ENCODE measurements around the gene PRCC. TPM values are rescaled to one million over a fixed set of nuclear protein-coding genes. Genes with fewer than 3 reads are reported as not detected.

PRCC gene
- total RNA-seq, 1 donor, result 28.3 TPM

- no peak for TF ChIP-seq CTCF (IDR thresholded peaks at IDR 0.05; ENCODE audit: insufficient read depth, low read length)
- H3K4me3 ChIP-seq (ENCODE audit: low read depth, low read length), result peak overlapping the region; percentile 87
- no peak for DNase-seq (ENCODE audit: low read depth)
Observed at GRCh38 chr1:156765666-156766065, 1.7 kb upstream of the PRCC start.

GRCh38 chr1:156766298-156767100, 836 bp upstream of the PRCC start:
- H3K4me3 ChIP-seq (ENCODE audit: low read depth, low read length), result peak overlapping the region; percentile 87
- no peak for TF ChIP-seq CTCF (IDR thresholded peaks at IDR 0.05; ENCODE audit: insufficient read depth, low read length)
- no peak for DNase-seq (ENCODE audit: low read depth)

GRCh38 chr1:156767879-156768604, 707 bp downstream of the PRCC start:
- H3K4me3 ChIP-seq (ENCODE audit: low read depth, low read length), result peak overlapping the region; percentile 94
- TF ChIP-seq CTCF (IDR thresholded peaks at IDR 0.05; ENCODE audit: insufficient read depth, low read length), result no peak
- peak; percentile 14 for DNase-seq (ENCODE audit: low read depth)

- TF ChIP-seq CTCF (IDR thresholded peaks at IDR 0.05; ENCODE audit: insufficient read depth, low read length), result no peak
- DNase-seq (ENCODE audit: low read depth), result no peak
- H3K4me3 ChIP-seq (ENCODE audit: low read depth, low read length), result peak overlapping the region; percentile 94
Observed at GRCh38 chr1:156768610-156769295, 1.4 kb downstream of the PRCC start.

- no peak for DNase-seq (ENCODE audit: low read depth)
- H3K4me3 ChIP-seq (ENCODE audit: low read depth, low read length), result no peak overlapping the region
- no peak for TF ChIP-seq CTCF (IDR thresholded peaks at IDR 0.05; ENCODE audit: insufficient read depth, low read length)
Observed at GRCh38 chr1:156772222-156772621, 4.9 kb downstream of the PRCC start.

- H3K4me3 ChIP-seq (ENCODE audit: low read depth, low read length), result peak overlapping the region; percentile 10
- TF ChIP-seq CTCF (IDR thresholded peaks at IDR 0.05; ENCODE audit: insufficient read depth, low read length), result no peak
- peak; percentile 47 for DNase-seq (ENCODE audit: low read depth)
Observed at GRCh38 chr1:156772728-156773497, 5.6 kb downstream of the PRCC start.
